Right lobe of liver (tissue), 4 donors: ENCODE results near the gene FLVCR2.

ENCODE experiments used
- POLR2A ChIP-seq: fragments of 450-650 bp; IDR thresholded peaks from one replicate; pipeline ENCODE4 v1.6.1; 2017; ENCODE audit warnings: antibody characterized with exemption, mild to moderate bottlenecking
- TF ChIP-seq, protein P1 (sequence below), 4 donors: fragments of 200-600 bp in 3 of 4; fragments of 450-650 bp in 1 of 4; IDR thresholded peaks; one replicate each; pipeline versions ENCODE4 v1.5.1 to v1.8.0; 2016 to 2022; ENCODE audit warnings: antibody characterized with exemption in 4 of 4, mild to moderate bottlenecking in 2 of 4
- donor health status: DM: no; HTN: no; CAD: no.
- donor health status: DM: no; HTN: no; CAD: no.
- donor health status: DM: no; HTN: yes; CAD: no.

DNA sequence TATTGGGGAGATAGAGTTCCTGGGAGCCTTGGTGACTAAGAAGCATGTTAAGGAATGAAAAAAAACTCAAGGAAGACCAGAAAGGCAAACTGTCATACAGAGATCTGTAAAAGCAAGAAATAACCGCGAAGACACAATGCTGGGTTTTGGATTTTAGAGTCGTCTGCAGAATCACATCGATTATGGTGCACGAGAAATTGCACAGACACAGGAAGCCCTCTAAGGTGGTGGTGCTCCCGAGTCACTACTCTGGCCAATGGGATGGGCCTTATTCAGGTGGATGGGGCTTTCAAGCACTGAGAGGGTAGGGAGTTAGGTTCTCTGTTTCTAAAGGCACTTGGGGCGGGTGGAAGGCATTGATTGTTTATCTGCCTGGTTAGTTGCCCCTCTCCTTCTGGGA lies 10.3 kb upstream of the FLVCR2 start:
- TF ChIP-seq, protein P1, sequence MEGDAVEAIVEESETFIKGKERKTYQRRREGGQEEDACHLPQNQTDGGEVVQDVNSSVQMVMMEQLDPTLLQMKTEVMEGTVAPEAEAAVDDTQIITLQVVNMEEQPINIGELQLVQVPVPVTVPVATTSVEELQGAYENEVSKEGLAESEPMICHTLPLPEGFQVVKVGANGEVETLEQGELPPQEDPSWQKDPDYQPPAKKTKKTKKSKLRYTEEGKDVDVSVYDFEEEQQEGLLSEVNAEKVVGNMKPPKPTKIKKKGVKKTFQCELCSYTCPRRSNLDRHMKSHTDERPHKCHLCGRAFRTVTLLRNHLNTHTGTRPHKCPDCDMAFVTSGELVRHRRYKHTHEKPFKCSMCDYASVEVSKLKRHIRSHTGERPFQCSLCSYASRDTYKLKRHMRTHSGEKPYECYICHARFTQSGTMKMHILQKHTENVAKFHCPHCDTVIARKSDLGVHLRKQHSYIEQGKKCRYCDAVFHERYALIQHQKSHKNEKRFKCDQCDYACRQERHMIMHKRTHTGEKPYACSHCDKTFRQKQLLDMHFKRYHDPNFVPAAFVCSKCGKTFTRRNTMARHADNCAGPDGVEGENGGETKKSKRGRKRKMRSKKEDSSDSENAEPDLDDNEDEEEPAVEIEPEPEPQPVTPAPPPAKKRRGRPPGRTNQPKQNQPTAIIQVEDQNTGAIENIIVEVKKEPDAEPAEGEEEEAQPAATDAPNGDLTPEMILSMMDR (IDR thresholded peaks at IDR 0.05): no peak
- TF ChIP-seq POLR2A: no peak
